Upper lobe of left lung (tissue), 6 donors: ENCODE results near the gene KCNH1. TPM values are rescaled to one million over a fixed set of nuclear protein-coding genes. Genes with fewer than 3 reads are reported as not detected.
A peak's percentile ranks its signal among the peaks of the same experiment; 100 is the strongest.

ENCODE experiments used
- ATAC-seq, 2 donors: fragments of 200-7000 bp; cut with Tn5 transposase; one replicate each; pipeline ENCODE4 v1.9.1; 2022; ENCODE audit warnings: mild to moderate bottlenecking in 2 of 2, moderate library complexity in 2 of 2; ENCODE audit not compliant: low FRiP score in 2 of 2
- DNase-seq, 2 donors: peaks; one replicate each; pipeline ENCODE4 v3.0.0-alpha.2; 2019 to 2020
- H3K27ac ChIP-seq, 4 donors: fragments of 200-600 bp; sonication (generic); one replicate each; pipeline ENCODE4 v1.5.1; 2016 to 2019
- H3K27me3 ChIP-seq, 4 donors: fragments of 200-600 bp; sonication (generic); one replicate each; pipeline ENCODE4 v1.5.1; 2017 to 2019
- H3K36me3 ChIP-seq, 4 donors: fragments of 200-600 bp; sonication (generic); one replicate each; pipeline ENCODE4 v1.5.1; 2016 to 2019
- H3K4me1 ChIP-seq, 4 donors: fragments of 200-600 bp; sonication (generic); one replicate each; pipeline ENCODE4 v1.5.1; 2018 to 2019
- H3K4me3 ChIP-seq, 4 donors: fragments of 200-600 bp; sonication (generic); one replicate each; pipeline ENCODE4 v1.5.1; 2017 to 2019; ENCODE audit warnings: mild to moderate bottlenecking in 2 of 4, moderate library complexity in 1 of 4
- H3K9me3 ChIP-seq, 4 donors: fragments of 200-600 bp; sonication (generic); one replicate each; pipeline ENCODE4 v1.5.1; 2018 to 2019
- EP300 ChIP-seq, 4 donors: sonication (generic); formaldehyde crosslinking; IDR thresholded peaks; one replicate each; pipeline ENCODE4 v1.5.1; 2017; ENCODE audit warnings: antibody characterized with exemption in 4 of 4, control low read depth in 2 of 4
- POLR2A ChIP-seq, 4 donors: fragments of 450-650 bp; IDR thresholded peaks; one replicate each; pipeline ENCODE4 v1.5.1; 2016 to 2017; ENCODE audit warnings: antibody characterized with exemption in 4 of 4, mild to moderate bottlenecking in 2 of 4
- POLR2AphosphoS5 ChIP-seq, 2 donors: sonication (generic); formaldehyde crosslinking; IDR thresholded peaks; one replicate each; pipeline ENCODE4 v1.5.1; 2017; ENCODE audit warnings: antibody characterized with exemption in 2 of 2
- WGBS, 2 donors: methylation state at CpG; one replicate each; pipeline ENCODE4 v1.1.5; 2017 to 2018; 5-methylcytosine and 5-hydroxymethylcytosine counted together
- total RNA-seq, 6 donors: library from RNA; depleted of rRNA in 4 of 6; stranded (reverse); fragments of >200 nt in 4 of 6; gene quantifications; one replicate each; pipeline versions ENCODE4 v1.1.0 to v1.2.1, GENCODE V29; 2016 to 2021
- TF ChIP-seq, protein P1 (sequence below), 6 experiments: fragments of 450-650 bp in 4 of 6; fragments of 200-600 bp in 2 of 6; sonication (generic) in 2 of 6; IDR thresholded peaks; one replicate each; pipeline ENCODE4 v1.5.1; 2016 to 2019; ENCODE audit warnings: antibody characterized with exemption in 6 of 6
- donor health status: DM: no; HTN: no; CAD: no; lungs with moderate emphysema.
- donor health status: DM: no; HTN: yes; CAD: no; lungs with severe emphysema.

Gene KCNH1
- total RNA-seq, 6 donors from 2014 or later = 0.09 TPM; not detected in 5

DNA sequence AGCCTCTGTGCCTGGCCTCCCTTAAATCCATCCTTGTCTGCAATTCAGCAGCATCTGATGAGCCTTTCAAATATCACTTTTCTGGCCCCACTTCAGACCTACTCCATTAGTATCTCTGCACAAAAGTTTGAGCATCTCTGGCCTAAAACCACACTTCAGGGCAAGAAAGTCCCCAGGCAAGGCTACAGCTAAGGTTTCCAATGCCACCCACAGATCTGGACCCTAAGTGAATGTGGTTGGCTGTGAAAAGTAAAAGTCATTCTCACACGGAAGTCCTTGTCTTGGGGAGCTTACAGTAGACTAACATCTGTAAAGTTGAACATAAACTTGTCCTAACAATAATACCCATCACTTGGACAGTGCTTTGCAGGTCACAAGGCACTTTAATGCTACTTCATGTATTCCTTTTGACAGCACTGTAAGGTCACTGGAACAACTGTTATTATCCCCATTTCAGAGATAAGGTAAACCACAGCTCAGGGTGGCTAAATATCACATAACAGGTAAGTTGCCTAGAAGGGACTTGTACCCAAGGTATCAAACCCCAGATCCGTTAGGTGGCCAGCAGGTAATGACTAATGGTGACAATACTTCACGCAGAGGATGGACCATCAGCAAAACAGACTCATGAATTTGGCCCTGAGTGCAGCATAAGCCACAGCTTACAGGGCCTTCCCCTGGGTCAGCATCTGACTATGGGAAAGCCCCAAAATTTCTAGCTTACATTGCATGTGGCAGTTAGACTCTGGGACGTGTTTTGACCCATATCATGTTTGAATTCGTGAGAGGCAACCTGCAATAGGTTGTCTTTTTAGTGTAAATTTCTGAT is 449.3 kb downstream of the KCNH1 start:
- Histone ChIP-seq H3K27ac (no peak overlapping the region), H3K4me3 (no peak overlapping the region), H3K27me3 (no peaks in the 10 kb centered on the region), H3K4me1 (no peaks in the 10 kb centered on the region), H3K36me3 (no peaks in the 10 kb centered on the region), H3K9me3 (no peaks in the 10 kb centered on the region)
- no peak for DNase-seq
- no peak for ATAC-seq
- WGBS, 2 donors = 80 to 92% methylated on average over 5 of the region's 5 CpGs
- TF ChIP-seq POLR2A (IDR thresholded peaks at IDR 0.05) (no peak), POLR2AphosphoS5 (IDR thresholded peaks at IDR 0.05) (no peak)
- TF ChIP-seq, protein P1, sequence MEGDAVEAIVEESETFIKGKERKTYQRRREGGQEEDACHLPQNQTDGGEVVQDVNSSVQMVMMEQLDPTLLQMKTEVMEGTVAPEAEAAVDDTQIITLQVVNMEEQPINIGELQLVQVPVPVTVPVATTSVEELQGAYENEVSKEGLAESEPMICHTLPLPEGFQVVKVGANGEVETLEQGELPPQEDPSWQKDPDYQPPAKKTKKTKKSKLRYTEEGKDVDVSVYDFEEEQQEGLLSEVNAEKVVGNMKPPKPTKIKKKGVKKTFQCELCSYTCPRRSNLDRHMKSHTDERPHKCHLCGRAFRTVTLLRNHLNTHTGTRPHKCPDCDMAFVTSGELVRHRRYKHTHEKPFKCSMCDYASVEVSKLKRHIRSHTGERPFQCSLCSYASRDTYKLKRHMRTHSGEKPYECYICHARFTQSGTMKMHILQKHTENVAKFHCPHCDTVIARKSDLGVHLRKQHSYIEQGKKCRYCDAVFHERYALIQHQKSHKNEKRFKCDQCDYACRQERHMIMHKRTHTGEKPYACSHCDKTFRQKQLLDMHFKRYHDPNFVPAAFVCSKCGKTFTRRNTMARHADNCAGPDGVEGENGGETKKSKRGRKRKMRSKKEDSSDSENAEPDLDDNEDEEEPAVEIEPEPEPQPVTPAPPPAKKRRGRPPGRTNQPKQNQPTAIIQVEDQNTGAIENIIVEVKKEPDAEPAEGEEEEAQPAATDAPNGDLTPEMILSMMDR (IDR thresholded peaks at IDR 0.05) = no peak

DNA sequence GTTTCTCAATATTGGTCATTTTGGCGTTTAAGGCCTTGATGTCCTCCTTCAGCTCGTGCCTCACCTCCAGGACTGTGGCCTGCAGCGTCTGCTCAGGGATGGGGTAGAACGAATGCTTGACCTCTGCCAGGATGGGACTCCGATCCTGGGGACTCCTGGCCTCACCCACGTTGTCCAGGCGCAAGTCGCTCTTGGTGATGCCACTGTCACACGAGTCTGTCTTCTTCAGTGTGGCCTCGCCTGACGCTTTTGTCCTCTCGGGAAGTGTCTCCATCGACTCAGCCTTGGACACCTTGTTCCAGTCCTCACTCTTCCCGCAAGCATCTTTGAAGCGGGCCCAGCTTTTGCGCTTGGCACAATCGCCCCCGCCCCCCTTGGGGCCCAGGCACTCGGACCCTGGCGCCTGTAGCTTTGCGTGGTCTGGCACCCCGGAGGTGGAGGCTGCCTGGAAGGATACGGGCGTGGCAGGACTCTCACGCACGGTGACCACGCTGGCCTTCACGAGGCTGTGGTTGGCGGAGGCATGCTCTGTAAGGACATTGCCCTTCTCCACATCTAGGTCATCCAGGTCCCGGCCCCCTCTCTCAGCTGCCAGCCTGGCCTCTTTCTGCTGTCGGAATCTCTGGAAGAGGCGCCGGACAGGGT is 450.4 kb downstream of the KCNH1 start:
- Histone ChIP-seq H3K36me3 (no peaks in the 10 kb centered on the region), H3K4me3 (no peak overlapping the region), H3K27ac (no peak overlapping the region), H3K4me1 (no peaks in the 10 kb centered on the region), H3K9me3 (no peaks in the 10 kb centered on the region), H3K27me3 (no peaks in the 10 kb centered on the region)
- WGBS, 2 donors = 96 to 97% methylated on average over 26 to 33 of the region's 33 CpGs
- DNase-seq = peak in 1 of 2 donors; percentile 72
- TF ChIP-seq POLR2A (IDR thresholded peaks at IDR 0.05) (no peak), EP300 (IDR thresholded peaks at IDR 0.05) (no peak), POLR2AphosphoS5 (IDR thresholded peaks at IDR 0.05) (no peak)
- TF ChIP-seq, protein P1 (IDR thresholded peaks at IDR 0.05) = no peak
- ATAC-seq = no peak

DNA sequence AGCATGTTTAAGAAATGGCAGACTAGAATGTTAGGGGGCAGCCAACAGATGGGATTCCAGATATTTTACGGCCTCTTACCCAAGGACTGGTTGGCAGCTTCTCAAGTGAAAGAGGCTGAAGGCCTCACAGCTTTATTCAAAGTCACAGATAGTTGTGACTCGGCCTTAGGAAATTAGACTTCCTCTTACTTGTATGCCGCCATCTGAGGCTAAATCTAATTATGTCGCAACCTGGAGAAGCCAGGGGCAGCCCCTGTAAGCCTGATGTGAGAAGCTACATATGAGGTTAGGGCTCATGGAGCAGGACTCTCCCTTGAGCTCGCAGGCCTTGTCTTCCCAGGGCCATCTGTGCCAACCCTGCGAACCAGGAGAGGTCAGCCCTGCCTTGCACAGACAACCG is 452.8 kb downstream of the KCNH1 start:
- Histone ChIP-seq H3K4me3 (no peak overlapping the region), H3K36me3 (no peaks in the 10 kb centered on the region), H3K4me1 (no peaks in the 10 kb centered on the region), H3K9me3 (no peaks in the 10 kb centered on the region), H3K27me3 (no peaks in the 10 kb centered on the region), H3K27ac (no peak overlapping the region)
- WGBS, 2 donors = 77 to 79% methylated on average over 6 to 7 of the region's 7 CpGs
- TF ChIP-seq POLR2AphosphoS5 (IDR thresholded peaks at IDR 0.05) (no peak), POLR2A (IDR thresholded peaks at IDR 0.05) (no peak), EP300 (IDR thresholded peaks at IDR 0.05) (no peak)
- TF ChIP-seq, protein P1 (IDR thresholded peaks at IDR 0.05) = no peak
- ATAC-seq (no peak), DNase-seq (no peak)

DNA sequence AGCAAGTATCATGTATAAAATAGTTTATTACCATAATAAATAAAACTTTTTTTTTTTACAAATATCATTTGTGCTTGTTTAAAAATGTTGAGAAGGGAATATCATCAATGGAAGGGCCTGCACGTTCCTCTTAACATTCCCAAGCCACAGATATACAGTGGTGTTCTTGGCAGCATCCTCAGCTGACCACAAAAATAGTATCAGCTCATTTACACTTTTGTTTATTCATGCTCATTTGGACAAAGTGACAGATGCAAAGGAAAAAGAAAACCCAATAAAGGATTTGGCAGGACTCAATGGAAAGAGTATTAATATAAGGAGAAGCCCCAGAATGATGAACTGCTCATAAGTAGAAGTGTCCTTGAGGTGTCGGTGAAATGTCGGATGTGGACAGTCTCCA is 455.6 kb downstream of the KCNH1 start:
- no peaks in the 10 kb centered on the region for H3K4me1 ChIP-seq
- no peak overlapping the region for H3K27ac ChIP-seq
- ATAC-seq (no peak), DNase-seq (no peak)
- no peak for TF ChIP-seq POLR2AphosphoS5 (IDR thresholded peaks at IDR 0.05)
- TF ChIP-seq, protein P1 (IDR thresholded peaks at IDR 0.05) = no peak
- no peak for TF ChIP-seq EP300 (IDR thresholded peaks at IDR 0.05)
- TF ChIP-seq POLR2A (IDR thresholded peaks at IDR 0.05) = no peak
- no peaks in the 10 kb centered on the region for H3K27me3 ChIP-seq
- H3K36me3 ChIP-seq = no peaks in the 10 kb centered on the region
- WGBS, 2 donors = 86 to 89% methylated on average over 3 of the region's 3 CpGs
- no peak overlapping the region for H3K4me3 ChIP-seq
- H3K9me3 ChIP-seq = no peaks in the 10 kb centered on the region
